ENCODE results near the gene DOCK10.
"Not testable (repeated sequence)": the region's sequence is repeated elsewhere in the genome, so short reads cannot be mapped to it uniquely, and the experiment has no call there.

Gene DOCK10

GRCh38 chr2:224952936-224953657 is 89.2 kb downstream of the DOCK10 start:
- Histone ChIP-seq H3K27ac (ENCODE audit: low read depth, low read length) (no peak overlapping the region), H3K36me3 (ENCODE audit: control insufficient read depth in 5 of 5, insufficient read depth in 5 of 5, low read length in 5 of 5) (no peaks in the 10 kb centered on the region), H3K9ac (ENCODE audit: low read length in 5 of 5) (no peak overlapping the region), H3K4me1 (ENCODE audit: control insufficient read depth in 5 of 5, insufficient read depth in 5 of 5, low read length in 5 of 5) (peaks cover 0 to 12% (median 6%) of the 10 kb centered on the region in 5 donors), H3K4me3 (ENCODE audit: low read depth in 1 of 5, low read length in 5 of 5) (no peak overlapping the region), H3K9me3 (ENCODE audit: control insufficient read depth in 5 of 5, low read length in 5 of 5) (no peaks in the 10 kb centered on the region), H3K27me3 (ENCODE audit: control insufficient read depth in 5 of 5, insufficient read depth in 4 of 5, low read length in 5 of 5) (no peaks in the 10 kb centered on the region)

- H3K4me1 ChIP-seq (ENCODE audit: control insufficient read depth in 5 of 5, insufficient read depth in 5 of 5, low read length in 5 of 5) = peaks cover 0 to 4% (median 0%) of the 10 kb centered on the region in 5 donors
- H3K9ac ChIP-seq (ENCODE audit: low read length in 5 of 5) = no peak overlapping the region
- H3K9me3 ChIP-seq (ENCODE audit: control insufficient read depth in 5 of 5, low read length in 5 of 5) = no peaks in the 10 kb centered on the region
- no peaks in the 10 kb centered on the region for H3K36me3 ChIP-seq (ENCODE audit: control insufficient read depth in 5 of 5, insufficient read depth in 5 of 5, low read length in 5 of 5)
- H3K4me3 ChIP-seq (ENCODE audit: low read depth in 1 of 5, low read length in 5 of 5) = no peak overlapping the region
- no peaks in the 10 kb centered on the region for H3K27me3 ChIP-seq (ENCODE audit: control insufficient read depth in 5 of 5, insufficient read depth in 4 of 5, low read length in 5 of 5)
- H3K27ac ChIP-seq (ENCODE audit: low read depth, low read length) = no peak overlapping the region
These were observed 90.4 kb downstream of the DOCK10 start for GRCh38 chr2:224951723-224952481.

- H3K4me1 ChIP-seq (ENCODE audit: control insufficient read depth in 5 of 5, insufficient read depth in 5 of 5, low read length in 5 of 5) = peaks cover 0 to 18% (median 9%) of the 10 kb centered on the region in 5 donors
These were observed 93.4 kb downstream of the DOCK10 start for GRCh38 chr2:224948859-224949258.

GRCh38 chr2:224948005-224948404 is 94.3 kb downstream of the DOCK10 start:
- Histone ChIP-seq H3K4me1 (ENCODE audit: control insufficient read depth in 5 of 5, insufficient read depth in 5 of 5, low read length in 5 of 5) (peaks cover 0 to 18% (median 9%) of the 10 kb centered on the region in 5 donors), H3K4me3 (ENCODE audit: low read depth in 1 of 5, low read length in 5 of 5) (no peak overlapping the region), H3K27me3 (ENCODE audit: control insufficient read depth in 5 of 5, insufficient read depth in 4 of 5, low read length in 5 of 5) (no peaks in the 10 kb centered on the region), H3K9me3 (ENCODE audit: control insufficient read depth in 5 of 5, low read length in 5 of 5) (no peaks in the 10 kb centered on the region), H3K9ac (ENCODE audit: low read length in 5 of 5) (no peak overlapping the region), H3K36me3 (ENCODE audit: control insufficient read depth in 5 of 5, insufficient read depth in 5 of 5, low read length in 5 of 5) (no peaks in the 10 kb centered on the region), H3K27ac (ENCODE audit: low read depth, low read length) (peak overlapping the region; percentile 14)

More at GRCh38 chr2:224948859-224949258, 93.4 kb downstream of the DOCK10 start:
- no peaks in the 10 kb centered on the region for H3K36me3 ChIP-seq (ENCODE audit: control insufficient read depth in 5 of 5, insufficient read depth in 5 of 5, low read length in 5 of 5)
- no peaks in the 10 kb centered on the region for H3K9me3 ChIP-seq (ENCODE audit: control insufficient read depth in 5 of 5, low read length in 5 of 5)
- H3K9ac ChIP-seq (ENCODE audit: low read length in 5 of 5) = no peak overlapping the region
- H3K27ac ChIP-seq (ENCODE audit: low read depth, low read length) = no peak overlapping the region
- no peaks in the 10 kb centered on the region for H3K27me3 ChIP-seq (ENCODE audit: control insufficient read depth in 5 of 5, insufficient read depth in 4 of 5, low read length in 5 of 5)
- no peak overlapping the region for H3K4me3 ChIP-seq (ENCODE audit: low read depth in 1 of 5, low read length in 5 of 5)

- Histone ChIP-seq H3K27ac (ENCODE audit: low read depth, low read length) (no peak overlapping the region), H3K9ac (ENCODE audit: low read length in 5 of 5) (no peak overlapping the region), H3K27me3 (ENCODE audit: control insufficient read depth in 5 of 5, insufficient read depth in 4 of 5, low read length in 5 of 5) (no peaks in the 10 kb centered on the region), H3K4me1 (ENCODE audit: control insufficient read depth in 5 of 5, insufficient read depth in 5 of 5, low read length in 5 of 5) (peaks cover 0 to 18% (median 9%) of the 10 kb centered on the region in 5 donors), H3K4me3 (ENCODE audit: low read depth in 1 of 5, low read length in 5 of 5) (no peak overlapping the region), H3K9me3 (ENCODE audit: control insufficient read depth in 5 of 5, low read length in 5 of 5) (no peaks in the 10 kb centered on the region), H3K36me3 (ENCODE audit: control insufficient read depth in 5 of 5, insufficient read depth in 5 of 5, low read length in 5 of 5) (no peaks in the 10 kb centered on the region)
These were observed 94.7 kb downstream of the DOCK10 start for GRCh38 chr2:224947566-224947965.

- Histone ChIP-seq H3K4me1 (ENCODE audit: control insufficient read depth in 5 of 5, insufficient read depth in 5 of 5, low read length in 5 of 5) (peaks cover 0 to 18% (median 9%) of the 10 kb centered on the region in 5 donors), H3K9ac (ENCODE audit: low read length in 5 of 5) (peak overlapping the region in 1 of 5 donors; percentile 26), H3K9me3 (ENCODE audit: control insufficient read depth in 5 of 5, low read length in 5 of 5) (no peaks in the 10 kb centered on the region), H3K27me3 (ENCODE audit: control insufficient read depth in 5 of 5, insufficient read depth in 4 of 5, low read length in 5 of 5) (no peaks in the 10 kb centered on the region), H3K4me3 (ENCODE audit: low read depth in 1 of 5, low read length in 5 of 5) (no peak overlapping the region), H3K36me3 (ENCODE audit: control insufficient read depth in 5 of 5, insufficient read depth in 5 of 5, low read length in 5 of 5) (no peaks in the 10 kb centered on the region), H3K27ac (ENCODE audit: low read depth, low read length) (no peak overlapping the region)
These were observed 95.4 kb downstream of the DOCK10 start for GRCh38 chr2:224946895-224947294.

GRCh38 chr2:224944707-224945547 is 97.3 kb downstream of the DOCK10 start:
- H3K36me3 ChIP-seq (ENCODE audit: control insufficient read depth in 5 of 5, insufficient read depth in 5 of 5, low read length in 5 of 5) = no peaks in the 10 kb centered on the region
- peaks cover 0 to 18% (median 9%) of the 10 kb centered on the region in 5 donors for H3K4me1 ChIP-seq (ENCODE audit: control insufficient read depth in 5 of 5, insufficient read depth in 5 of 5, low read length in 5 of 5)
- no peaks in the 10 kb centered on the region for H3K9me3 ChIP-seq (ENCODE audit: control insufficient read depth in 5 of 5, low read length in 5 of 5)
- H3K4me3 ChIP-seq (ENCODE audit: low read depth in 1 of 5, low read length in 5 of 5) = peak overlapping the region in 1 of 5 donors; percentile 10
- peak overlapping the region in 1 of 5 donors; percentile 20 for H3K9ac ChIP-seq (ENCODE audit: low read length in 5 of 5)
- H3K27me3 ChIP-seq (ENCODE audit: control insufficient read depth in 5 of 5, insufficient read depth in 4 of 5, low read length in 5 of 5) = no peaks in the 10 kb centered on the region
- H3K27ac ChIP-seq (ENCODE audit: low read depth, low read length) = no peak overlapping the region

- not testable (repeated sequence) for H3K9ac ChIP-seq (ENCODE audit: low read length in 5 of 5); H3K36me3 ChIP-seq (ENCODE audit: control insufficient read depth in 5 of 5, insufficient read depth in 5 of 5, low read length in 5 of 5); H3K9me3 ChIP-seq (ENCODE audit: control insufficient read depth in 5 of 5, low read length in 5 of 5); H3K27me3 ChIP-seq (ENCODE audit: control insufficient read depth in 5 of 5, insufficient read depth in 4 of 5, low read length in 5 of 5); H3K4me3 ChIP-seq (ENCODE audit: low read depth in 1 of 5, low read length in 5 of 5); H3K27ac ChIP-seq (ENCODE audit: low read depth, low read length)
- peaks cover 0 to 20% (median 9%) of the 10 kb centered on the region in 5 donors for H3K4me1 ChIP-seq (ENCODE audit: control insufficient read depth in 5 of 5, insufficient read depth in 5 of 5, low read length in 5 of 5)
These were observed 98.6 kb downstream of the DOCK10 start for GRCh38 chr2:224943601-224944041.

- Histone ChIP-seq H3K27ac (ENCODE audit: low read depth, low read length) (no peak overlapping the region), H3K9ac (ENCODE audit: low read length in 5 of 5) (no peak overlapping the region), H3K4me1 (ENCODE audit: control insufficient read depth in 5 of 5, insufficient read depth in 5 of 5, low read length in 5 of 5) (peaks cover 0 to 21% (median 9%) of the 10 kb centered on the region in 5 donors), H3K9me3 (ENCODE audit: control insufficient read depth in 5 of 5, low read length in 5 of 5) (no peaks in the 10 kb centered on the region), H3K36me3 (ENCODE audit: control insufficient read depth in 5 of 5, insufficient read depth in 5 of 5, low read length in 5 of 5) (no peaks in the 10 kb centered on the region), H3K27me3 (ENCODE audit: control insufficient read depth in 5 of 5, insufficient read depth in 4 of 5, low read length in 5 of 5) (no peaks in the 10 kb centered on the region), H3K4me3 (ENCODE audit: low read depth in 1 of 5, low read length in 5 of 5) (no peak overlapping the region)
These were observed 100.3 kb downstream of the DOCK10 start for GRCh38 chr2:224941960-224942359.

All from subcutaneous abdominal adipose tissue (tissue), 5 donors.